HG02678 (cell line): ENCODE measurements around the gene RAB3A.
A peak's percentile ranks its signal among the peaks of the same experiment; 100 is the strongest.

Experiments used
- ATAC-seq: cut with Tn5 transposase; IDR thresholded peaks from one replicate; pipeline ENCODE4 v1.9.1; 2021; ENCODE audit warnings: mild to moderate bottlenecking, moderate library complexity; ENCODE audit not compliant: unreplicated experiment

RAB3A gene

DNA sequence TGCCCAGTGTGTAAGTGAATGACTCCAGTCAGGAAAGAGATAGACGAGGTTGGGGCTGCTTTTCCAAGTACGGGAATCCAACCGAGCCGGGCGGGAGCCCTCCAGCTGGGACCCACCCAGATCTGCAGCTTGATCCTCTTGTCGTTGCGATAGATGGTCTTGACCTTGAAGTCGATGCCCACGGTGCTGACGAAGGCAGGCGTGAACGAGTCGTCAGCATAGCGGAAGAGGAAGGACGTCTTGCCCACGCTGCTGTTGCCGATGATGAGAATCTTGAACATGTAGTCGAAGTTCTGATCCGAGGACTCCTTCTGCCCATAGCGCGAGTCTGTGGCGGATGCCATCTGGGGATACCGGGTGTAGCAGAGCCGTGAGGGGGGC, 1.5 kb downstream of the RAB3A start:
- ATAC-seq = no peak

DNA sequence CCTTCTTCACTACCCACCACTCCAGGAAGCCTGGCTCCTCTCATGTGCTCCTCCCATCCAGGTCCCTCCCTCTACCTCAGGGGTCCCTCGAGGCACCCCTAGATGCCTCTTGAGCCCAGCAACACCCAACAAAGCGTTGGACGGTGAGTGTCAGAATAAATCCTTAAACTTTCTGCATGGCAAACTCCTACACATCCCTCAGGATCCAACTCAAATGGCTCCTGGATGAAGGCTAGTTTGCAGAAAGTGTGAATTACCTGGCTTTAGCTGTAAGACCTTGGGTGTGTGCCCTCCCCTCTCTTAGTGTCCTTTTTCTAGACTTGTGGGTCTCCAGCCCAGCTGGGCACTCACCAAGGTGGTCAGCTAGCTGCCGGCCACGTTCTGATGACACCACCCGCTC, 5.5 kb downstream of the RAB3A start:
- no peak for ATAC-seq

DNA sequence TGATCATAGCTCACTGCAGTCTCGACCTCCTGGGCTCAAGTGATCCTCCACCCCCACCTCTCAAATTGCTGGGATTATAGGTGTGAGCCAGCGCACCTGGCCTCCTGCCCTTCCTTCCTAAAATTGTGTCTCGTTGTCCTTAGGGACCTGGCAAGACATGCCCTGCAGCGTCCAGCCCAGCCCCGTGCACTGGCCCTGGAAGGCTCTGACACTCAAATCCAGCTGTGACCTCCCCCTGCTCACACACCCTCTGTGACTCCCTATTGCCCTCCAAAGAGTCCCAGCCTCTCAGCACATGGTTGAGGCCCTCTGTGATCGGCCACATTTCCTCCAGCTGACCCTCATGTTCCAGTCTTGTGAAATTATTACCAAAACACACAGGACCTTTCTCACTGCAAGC, 5.9 kb downstream of the RAB3A start:
- ATAC-seq = no peak

DNA sequence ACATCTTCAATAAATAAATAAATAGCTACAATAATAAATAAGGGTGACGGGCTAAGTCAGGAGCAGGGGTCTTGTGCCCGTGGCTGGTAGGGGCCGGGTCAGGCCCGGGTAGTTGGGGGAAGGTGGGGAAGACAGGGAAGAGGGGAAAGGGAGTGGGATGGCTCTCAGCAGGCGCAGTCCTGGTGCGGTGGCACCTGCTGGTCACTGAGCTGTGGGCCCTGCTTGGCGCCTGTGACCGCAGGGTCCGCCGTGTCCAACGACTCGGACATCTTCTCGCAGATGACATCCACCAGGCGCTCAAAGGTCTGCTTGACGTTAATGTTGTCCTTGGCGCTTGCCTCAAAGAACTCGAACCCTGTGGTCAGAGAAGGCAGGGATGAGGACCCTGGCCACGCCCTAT, 6.5 kb downstream of the RAB3A start:
- no peak for ATAC-seq

DNA sequence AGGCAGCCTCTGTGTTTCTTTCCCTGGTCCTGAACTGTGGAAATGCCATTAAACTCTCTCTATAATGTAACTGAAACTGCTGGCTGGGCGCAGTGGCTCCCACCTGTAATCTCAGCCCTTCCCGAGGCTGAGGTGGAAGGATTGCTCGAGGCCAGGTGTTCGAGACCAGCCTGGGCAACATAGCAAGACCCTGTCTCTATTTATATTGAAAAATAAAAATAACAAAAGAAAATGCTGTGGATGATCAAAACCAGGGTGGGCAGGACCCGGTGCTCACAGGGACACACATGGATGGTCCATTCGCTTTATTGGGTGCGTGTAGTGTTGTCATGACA, 7.4 kb downstream of the RAB3A start:
- no peak for ATAC-seq

DNA sequence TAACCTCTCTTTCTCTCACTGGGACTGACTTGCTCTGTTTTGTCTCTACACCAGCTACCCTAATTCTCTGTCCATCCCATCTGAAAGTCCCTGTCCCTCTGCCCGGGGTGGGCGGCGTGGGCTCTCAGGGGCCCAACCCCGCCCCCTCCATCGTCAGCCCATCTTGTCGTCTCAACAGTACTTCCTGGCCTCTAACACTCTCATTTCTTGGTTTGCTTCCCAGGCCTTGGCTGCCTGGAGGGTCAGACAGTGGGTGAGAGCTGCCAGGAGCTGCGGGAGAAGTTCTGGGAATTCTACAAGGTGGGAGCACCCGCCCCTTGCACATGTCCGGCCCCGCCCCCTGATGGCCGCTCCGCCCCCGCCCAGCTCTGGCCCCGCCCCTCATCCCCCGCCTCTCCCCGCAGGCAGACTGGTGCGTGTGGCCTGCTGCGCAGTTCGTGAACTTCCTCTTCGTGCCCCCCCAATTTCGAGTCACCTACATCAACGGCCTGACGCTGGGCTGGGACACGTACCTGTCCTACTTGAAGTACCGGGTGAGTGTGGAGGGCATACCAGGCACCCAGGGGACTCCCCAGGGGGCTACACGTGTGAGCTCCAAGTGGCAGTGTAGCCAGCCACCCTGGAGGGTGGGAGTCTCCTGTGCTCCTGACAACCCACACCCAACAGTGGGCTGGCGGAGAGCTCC, 9.1 kb downstream of the RAB3A start:
- ATAC-seq = no peak

DNA sequence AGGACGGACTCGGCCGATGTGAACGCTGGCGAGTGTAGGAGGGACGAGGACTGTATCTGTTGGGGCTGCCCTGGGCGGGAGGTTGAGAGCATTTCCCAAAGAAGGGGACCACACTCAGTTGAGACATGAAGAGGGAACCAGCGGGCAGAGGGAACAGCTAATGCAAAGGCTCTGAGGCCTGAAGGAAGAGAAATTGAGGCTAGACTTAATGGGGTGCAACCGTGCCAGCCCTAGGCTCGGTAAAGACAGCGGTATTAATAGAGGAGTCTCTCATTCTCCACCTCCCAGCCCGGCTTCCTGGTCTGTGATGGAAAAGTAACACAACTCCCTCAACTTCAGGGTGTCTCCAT, 9.7 kb downstream of the RAB3A start:
- no peak for ATAC-seq

DNA sequence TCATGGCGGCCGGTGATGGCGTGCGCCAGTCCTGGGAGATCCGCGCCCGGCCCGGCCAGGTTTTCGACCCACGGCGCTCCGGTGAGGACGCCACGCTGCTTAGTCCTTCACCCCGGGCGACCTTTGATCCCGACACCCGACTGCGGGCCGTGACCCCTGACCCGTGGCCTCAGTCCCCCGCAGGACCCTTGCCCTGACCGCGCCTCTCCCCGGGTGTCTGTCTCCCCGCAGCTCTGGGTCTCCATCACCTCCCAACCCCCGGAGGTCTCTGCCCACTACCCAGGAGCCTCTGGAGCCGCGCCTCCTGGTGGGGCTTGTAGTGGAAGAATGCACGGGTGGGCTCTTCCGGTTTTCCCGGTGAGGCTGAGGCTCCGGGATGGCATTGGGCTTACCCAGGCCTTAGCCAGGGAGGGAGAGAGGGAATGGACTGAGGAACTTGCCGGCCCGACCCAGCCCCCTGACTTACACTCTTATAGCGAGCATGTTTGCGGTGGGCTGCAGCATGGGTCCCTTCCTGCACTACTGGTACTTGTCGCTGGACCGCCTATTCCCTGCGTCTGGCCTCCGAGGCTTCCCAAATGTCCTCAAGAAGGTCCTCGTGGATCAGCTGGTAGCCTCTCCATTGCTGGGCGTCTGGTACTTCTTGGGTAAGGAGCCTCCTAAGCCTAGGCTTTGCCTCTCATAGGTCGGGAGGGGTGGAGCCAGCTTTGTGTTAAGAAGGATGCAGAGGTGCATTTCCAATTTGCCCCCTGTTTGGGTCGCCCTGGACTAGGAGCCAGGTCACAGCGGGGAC, 10.3 kb downstream of the RAB3A start:
- ATAC-seq = no peak

DNA sequence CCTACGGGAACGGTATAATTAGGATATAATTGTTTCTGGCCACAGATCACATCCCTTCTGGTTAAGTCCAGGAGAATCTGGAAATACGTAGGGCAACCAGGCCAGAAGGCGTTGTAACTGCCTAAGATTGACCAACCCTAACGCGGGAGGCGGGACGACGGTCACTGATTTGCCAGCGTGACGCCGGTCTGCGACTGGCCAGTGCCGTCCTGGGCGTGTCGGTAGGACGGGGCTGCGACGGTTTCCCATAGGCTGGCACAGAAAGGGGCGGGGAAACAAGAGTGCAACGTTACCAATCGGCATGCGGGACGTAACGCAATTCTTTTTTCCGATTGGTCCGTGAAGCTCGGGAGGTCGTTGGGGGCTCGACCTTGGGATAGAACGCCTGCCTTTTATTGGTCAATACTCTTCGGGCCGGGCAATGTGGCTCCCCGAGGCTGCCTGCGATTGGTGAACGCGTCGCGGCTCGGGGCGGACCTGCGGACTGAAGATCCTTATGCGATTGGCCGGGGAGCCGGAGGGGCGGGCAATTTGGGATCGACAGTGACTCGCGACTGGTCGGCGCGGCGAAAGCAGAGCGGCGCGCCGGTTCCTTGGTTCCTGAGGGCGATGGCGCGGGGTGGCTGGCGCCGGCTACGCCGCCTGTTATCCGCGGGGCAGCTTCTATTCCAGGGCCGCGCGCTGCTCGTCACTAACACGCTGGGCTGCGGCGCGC, 11.0 kb downstream of the RAB3A start, which contains the start of gene MPV17L2:
Gene MPV17L2 (plus strand): TSS at position 546 of the 715 bp plus-strand sequence. CDS start 64 bp downstream, at position 610.
- ATAC-seq = peak; percentile 88

DNA sequence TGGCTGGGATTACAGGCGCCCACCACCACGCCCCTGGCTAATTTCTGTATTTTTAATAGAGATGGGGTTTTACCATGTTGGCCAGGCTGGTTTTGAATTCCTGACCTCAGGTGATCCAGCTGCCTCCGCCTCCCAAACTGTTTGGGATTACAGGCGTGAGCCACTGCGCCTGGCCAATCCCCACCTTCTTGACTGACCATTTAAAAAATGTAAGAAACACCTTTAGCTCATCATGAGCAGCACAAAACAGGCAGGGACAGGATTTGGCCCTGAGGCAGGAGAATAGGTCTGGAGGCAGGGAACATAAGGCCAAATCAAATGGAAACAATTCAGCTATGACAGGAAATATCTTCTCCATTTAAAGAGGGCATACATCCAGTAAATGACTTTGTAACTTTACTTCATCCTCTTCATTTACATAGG, 12.2 kb downstream of the RAB3A start:
- ATAC-seq = no peak

DNA sequence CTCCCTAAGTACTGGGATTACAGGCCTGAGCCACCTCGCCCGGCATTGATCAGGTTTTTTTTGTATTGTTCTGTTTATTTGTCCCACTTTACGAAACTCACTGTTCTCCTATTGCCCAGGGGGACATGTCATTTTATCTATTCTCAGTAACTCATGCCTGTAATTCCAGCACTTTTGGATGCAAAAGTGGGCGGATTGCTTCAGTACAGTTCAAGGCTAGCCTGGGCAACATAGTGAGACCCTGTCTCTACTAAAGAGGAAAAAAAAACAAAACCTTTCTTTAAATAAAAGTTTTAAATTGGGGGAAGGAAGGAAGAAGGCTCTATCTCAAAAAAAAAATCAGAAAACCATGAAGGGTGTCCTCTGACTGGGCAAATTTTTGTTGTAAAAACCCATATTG, 13.6 kb downstream of the RAB3A start:
- no peak for ATAC-seq

DNA sequence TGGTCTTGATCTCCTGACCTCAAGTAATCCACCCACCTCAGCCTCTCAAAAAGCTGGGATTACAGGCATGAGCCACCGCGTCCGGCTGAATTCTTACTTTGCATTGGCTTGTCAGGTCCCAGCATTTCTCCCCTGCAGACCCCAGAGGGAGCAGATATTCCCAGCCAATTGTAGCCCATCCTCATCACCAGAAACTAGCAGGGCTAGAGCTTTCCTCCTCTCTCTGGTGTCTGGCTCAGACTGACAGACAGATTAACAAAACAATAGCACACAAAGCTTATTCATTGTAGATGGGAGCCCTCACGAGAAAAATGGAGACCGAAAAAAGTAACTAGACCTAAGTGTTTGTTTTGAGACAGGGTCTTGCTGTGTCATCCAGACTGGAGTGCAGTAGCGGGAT, 18.3 kb downstream of the RAB3A start:
- ATAC-seq = no peak

DNA sequence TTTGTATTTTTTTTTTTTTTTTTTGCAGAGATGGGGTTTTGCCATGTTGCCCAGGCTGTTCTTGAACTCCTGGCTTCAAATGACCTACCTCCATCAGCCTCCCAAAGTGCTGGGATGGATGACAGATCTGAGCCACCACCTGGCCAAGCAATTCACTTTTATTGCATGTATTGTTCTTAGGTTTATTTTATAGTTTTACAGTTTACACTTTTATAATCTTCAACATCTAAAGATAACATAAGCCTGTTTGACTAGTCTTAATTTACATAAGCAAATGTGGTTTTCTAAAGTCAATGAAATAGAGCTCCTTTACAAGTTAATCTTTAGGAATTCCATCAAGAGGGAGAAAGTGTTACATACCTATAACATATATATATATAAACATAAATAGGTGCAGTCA, 20.3 kb downstream of the RAB3A start:
- ATAC-seq = no peak

DNA sequence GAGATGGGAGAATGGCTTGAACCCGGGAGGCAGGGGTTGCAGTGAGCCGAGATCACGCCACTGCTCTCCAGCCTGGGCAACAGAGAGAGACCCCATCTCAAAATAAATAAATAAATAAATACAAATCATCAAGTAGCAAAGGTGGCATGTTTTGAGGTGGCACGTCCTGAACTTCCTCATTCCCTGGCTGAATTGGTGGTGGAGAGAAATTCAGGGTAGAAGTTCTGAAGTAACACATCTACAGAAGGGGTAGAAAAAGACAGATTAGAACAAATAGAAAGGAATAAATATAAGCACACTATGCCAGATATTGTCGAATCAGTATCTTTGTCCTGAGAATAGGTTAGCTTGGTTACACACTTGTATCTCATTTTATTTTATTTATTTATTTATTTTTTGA, 23.9 kb downstream of the RAB3A start:
- no peak for ATAC-seq

DNA sequence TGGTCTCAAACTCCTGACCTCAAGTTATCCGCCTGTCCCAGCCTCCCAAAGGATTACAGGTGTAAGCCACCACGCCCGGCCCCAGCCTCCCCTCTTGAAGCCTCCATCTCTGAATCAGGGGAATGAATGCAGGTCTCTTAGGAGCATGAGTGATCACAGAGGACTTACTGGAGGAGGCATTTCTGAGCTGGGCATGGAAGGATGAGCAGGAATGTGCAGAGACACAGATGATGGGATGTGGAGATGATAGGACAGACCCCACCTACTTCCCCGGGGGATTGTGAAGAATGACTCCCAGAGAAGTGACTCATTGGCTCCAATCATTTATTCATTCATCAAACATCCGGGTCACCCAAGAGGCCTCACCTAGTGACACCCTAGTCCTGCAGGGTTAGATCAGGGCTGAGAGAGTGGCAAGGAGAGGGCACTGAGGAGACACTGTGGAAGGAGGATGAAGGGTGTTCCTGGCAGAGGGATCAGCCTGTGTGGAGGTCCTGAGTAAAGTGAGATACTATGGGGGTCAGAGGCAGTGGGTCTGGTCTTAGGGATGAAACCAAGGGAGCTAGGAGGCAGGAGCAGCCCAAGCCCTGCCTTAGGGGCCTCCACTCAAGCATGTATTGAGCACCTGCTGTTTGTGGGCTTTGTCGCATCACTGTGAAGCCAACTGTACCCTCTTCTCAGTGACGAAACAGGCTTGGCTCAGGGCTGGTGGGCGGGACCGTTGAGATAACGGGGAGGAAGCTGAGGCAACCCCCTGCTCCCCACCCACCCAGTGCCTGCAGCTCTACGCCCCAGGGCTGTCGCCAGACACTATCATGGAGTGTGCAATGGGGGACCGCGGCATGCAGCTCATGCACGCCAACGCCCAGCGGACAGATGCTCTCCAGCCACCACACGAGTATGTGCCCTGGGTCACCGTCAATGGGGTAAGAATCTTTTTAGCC, 27.2 kb downstream of the RAB3A start:
- no peak for ATAC-seq

DNA sequence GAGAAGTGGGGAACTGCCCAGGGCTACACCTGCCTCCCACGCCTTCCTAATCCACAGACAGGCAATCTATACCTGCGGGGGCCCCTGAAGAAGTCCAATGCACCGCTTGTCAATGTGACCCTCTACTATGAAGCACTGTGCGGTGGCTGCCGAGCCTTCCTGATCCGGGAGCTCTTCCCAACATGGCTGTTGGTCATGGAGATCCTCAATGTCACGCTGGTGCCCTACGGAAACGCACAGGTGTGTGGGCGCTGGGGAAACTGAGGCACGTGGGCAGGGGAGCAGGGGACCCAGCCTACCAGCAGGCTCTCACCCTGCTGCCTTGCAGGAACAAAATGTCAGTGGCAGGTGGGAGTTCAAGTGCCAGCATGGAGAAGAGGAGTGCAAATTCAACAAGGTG, 28.9 kb downstream of the RAB3A start:
- no peak for ATAC-seq

DNA sequence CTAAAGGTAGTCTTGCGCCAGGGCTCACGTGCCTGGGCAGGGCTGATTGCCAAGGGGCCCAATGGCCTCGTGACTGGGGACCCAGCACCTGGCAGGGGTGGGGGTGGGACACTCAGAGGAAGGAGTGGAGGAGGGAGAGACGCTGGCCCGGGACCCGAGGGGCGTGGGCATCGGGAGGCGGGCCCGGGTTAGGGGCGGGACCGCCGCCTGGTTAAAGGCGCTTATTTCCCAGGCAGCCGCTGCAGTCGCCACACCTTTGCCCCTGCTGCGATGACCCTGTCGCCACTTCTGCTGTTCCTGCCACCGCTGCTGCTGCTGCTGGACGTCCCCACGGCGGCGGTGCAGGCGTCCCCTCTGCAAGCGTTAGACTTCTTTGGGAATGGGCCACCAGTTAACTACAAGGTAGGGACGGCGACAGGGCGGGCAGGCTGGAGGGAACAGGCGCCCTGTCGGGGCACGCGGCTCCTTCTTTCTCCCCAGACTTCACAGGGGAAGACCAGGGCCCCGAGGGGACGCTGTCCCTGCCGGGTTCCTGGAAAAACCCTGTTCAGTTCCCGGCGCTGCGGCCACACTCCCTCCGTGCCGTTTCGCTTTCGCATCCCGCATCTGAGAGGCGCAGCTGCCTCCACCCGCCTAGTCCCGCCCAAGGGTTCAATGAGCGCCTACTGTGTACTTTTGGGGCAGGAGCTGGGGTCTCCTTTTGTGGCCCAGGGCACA, 30.1 kb downstream of the RAB3A start, which contains the start of gene IFI30:
Gene IFI30 (plus strand): TSS at position 242 of the 717 bp plus-strand sequence. CDS start 29 bp downstream, at position 271.
- peak; percentile 63 for ATAC-seq

DNA sequence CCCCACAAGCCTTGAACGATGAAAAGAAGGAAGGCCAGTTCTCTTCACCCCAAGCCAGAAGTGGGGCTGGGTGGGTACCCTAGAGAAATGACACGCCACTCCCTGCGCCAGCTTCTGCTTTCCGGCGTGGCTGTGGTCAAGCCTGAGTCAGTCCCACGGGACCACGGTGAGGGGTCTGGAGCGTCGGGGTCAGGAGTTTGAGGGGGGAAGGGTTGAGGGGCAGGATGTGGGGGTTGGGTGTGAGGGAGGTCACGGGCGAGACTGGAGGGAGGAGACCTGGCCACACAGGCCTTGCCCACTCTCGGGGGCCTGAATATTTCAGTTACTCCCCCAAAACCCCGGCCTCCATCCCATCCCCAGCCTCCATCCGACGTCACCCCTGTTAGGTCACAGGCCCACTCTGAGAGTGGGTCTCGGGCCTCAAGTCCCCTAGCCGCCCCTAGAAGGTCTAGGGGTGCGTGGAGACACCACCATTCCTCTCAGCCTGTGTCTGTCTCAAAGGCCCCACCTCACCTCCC, 30.7 kb downstream of the RAB3A start:
- peak; percentile 15 for ATAC-seq

DNA sequence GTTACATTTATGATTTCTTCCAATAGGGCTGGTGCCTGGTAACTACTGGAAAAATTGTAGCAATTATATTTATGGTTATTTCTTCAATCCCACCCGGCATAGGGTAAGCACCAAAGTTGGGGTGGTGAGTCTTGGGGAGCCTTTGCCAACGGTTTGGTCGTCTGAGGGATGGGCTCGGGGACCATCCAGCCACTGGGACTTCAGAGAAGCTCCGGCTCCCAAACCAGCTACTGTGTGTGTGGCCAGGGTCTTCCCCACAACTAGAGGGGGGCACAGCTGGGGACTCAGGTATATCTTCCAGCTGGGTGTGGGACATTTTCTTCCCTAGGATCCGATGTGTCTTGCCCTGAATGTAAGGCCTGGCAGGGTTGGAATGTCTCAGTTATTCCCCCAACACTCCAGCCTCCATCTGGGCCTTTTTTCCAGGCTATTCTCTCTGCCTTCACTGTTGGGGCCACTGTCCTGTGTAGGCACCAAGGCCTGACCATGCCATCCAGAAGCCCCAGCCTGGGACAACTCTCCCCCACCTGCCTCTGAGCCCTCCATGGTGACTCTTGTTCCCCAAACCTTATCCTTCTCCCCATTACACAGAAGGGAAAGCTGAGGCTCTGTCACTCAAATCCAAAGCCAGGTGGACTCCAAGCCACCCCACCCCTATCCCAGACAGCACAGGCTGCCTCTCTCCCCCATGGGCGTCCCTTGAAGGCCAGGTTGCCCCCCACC, 31.4 kb downstream of the RAB3A start:
- ATAC-seq = no peak
